Colonic mucosa (tissue), 4 donors: ENCODE measurements around the gene LMCD1. TPM values are rescaled to one million over a fixed set of nuclear protein-coding genes. Genes with fewer than 3 reads are reported as not detected.

Source experiments
- DNase-seq: peaks from one replicate; pipeline ENCODE4 v3.0.0-alpha.2; 2020
- H3K27ac ChIP-seq: fragments of 200-600 bp; one replicate; pipeline ENCODE4 v1.8.0; 2021
- H3K27me3 ChIP-seq: fragments of 200-600 bp; one replicate; pipeline ENCODE4 v1.8.0; 2021
- H3K36me3 ChIP-seq: fragments of 200-600 bp; one replicate; pipeline ENCODE4 v1.8.0; 2021
- H3K4me1 ChIP-seq: fragments of 200-600 bp; one replicate; pipeline ENCODE4 v1.8.0; 2021; ENCODE audit warnings: mild to moderate bottlenecking
- H3K4me3 ChIP-seq: fragments of 200-600 bp; one replicate; pipeline ENCODE4 v1.8.0; 2021
- H3K9ac ChIP-seq, 2 donors: one replicate each; pipeline ENCODE4 v1.7.0; 2013; ENCODE audit warnings: control low read depth in 2 of 2, low read depth in 2 of 2, low read length in 2 of 2
- H3K9me3 ChIP-seq: fragments of 200-600 bp; one replicate; pipeline ENCODE4 v1.8.0; 2021
- intact Hi-C: fragments of 100-400 bp; cut with DNase I; formaldehyde crosslinking; loops from one replicate; pipeline ENCODE4 v1.14.1; 2022
- total RNA-seq, 2 donors: library from RNA; stranded (reverse); fragmentation: NEBNext Ultra II Directional in 1 of 2; extraction: Animal tissue kit (Norgen Biotek cat#: 25700) in 1 of 2; gene quantifications; one replicate each; pipeline ENCODE4 v1.2.1, GENCODE V29; 2021
- TF ChIP-seq, protein P1 (sequence below): fragments of 200-600 bp; IDR thresholded peaks from one replicate; pipeline ENCODE4 v1.8.0; 2022; ENCODE audit warnings: antibody characterized with exemption, mild to moderate bottlenecking
- donor health status: healthy.
- donor health status: DM: no; HTN: no; CAD: no.
- donor health status: DM: no; HTN: no; CAD: no.

The LMCD1 gene
- total RNA-seq, 2 donors from 2014 or later = 5.5 to 7.6 TPM

- Histone ChIP-seq H3K4me1 (no peaks in the 10 kb centered on the region), H3K4me3 (no peak overlapping the region), H3K9ac (no peak overlapping the region), H3K36me3 (no peaks in the 10 kb centered on the region), H3K27ac (no peak overlapping the region), H3K9me3 (no peaks in the 10 kb centered on the region), H3K27me3 (no peaks in the 10 kb centered on the region)
- intact Hi-C loops = no loop called here
- DNase-seq = no peak
- TF ChIP-seq, protein P1, sequence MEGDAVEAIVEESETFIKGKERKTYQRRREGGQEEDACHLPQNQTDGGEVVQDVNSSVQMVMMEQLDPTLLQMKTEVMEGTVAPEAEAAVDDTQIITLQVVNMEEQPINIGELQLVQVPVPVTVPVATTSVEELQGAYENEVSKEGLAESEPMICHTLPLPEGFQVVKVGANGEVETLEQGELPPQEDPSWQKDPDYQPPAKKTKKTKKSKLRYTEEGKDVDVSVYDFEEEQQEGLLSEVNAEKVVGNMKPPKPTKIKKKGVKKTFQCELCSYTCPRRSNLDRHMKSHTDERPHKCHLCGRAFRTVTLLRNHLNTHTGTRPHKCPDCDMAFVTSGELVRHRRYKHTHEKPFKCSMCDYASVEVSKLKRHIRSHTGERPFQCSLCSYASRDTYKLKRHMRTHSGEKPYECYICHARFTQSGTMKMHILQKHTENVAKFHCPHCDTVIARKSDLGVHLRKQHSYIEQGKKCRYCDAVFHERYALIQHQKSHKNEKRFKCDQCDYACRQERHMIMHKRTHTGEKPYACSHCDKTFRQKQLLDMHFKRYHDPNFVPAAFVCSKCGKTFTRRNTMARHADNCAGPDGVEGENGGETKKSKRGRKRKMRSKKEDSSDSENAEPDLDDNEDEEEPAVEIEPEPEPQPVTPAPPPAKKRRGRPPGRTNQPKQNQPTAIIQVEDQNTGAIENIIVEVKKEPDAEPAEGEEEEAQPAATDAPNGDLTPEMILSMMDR = no peak
These were observed 17.0 kb upstream of the LMCD1 start for GRCh38 chr3:8484409-8485140.

- Histone ChIP-seq H3K27ac (no peak overlapping the region), H3K9me3 (no peaks in the 10 kb centered on the region), H3K4me1 (no peaks in the 10 kb centered on the region), H3K36me3 (no peaks in the 10 kb centered on the region), H3K9ac (no peak overlapping the region), H3K27me3 (no peaks in the 10 kb centered on the region), H3K4me3 (no peak overlapping the region)
- DNase-seq = no peak
- intact Hi-C loops = no loop called here
- TF ChIP-seq, protein P1 = no peak
These were observed 16.3 kb upstream of the LMCD1 start for GRCh38 chr3:8485141-8485870.

DNA sequence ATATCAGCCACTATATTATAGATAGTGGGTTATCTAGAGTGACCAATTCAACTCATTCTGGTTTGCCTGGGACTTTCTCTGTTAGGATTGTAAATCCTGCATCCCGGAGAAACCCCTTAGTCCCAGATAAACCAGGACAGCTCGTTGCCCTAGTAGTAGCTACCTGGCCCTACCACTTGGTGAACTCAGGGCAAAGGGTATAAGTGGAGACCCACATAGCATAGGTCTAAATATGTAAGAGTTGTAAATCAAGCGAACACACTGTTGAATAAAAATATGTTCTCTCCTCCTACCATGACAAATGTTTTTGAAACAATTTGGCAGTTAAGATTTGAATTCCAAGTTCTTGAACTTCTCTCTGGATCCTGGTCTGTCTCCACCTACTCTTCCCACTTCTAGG lies 15.7 kb upstream of the LMCD1 start:
- H3K36me3 ChIP-seq = no peaks in the 10 kb centered on the region
- no peak overlapping the region for H3K27ac ChIP-seq
- TF ChIP-seq, protein P1 = no peak
- no peaks in the 10 kb centered on the region for H3K9me3 ChIP-seq
- H3K4me3 ChIP-seq = no peak overlapping the region
- no peak for DNase-seq
- intact Hi-C loops = no loop called here
- no peaks in the 10 kb centered on the region for H3K27me3 ChIP-seq
- no peaks in the 10 kb centered on the region for H3K4me1 ChIP-seq
- no peak overlapping the region for H3K9ac ChIP-seq

GRCh38 chr3:8486434-8486833 lies 15.2 kb upstream of the LMCD1 start:
- Histone ChIP-seq H3K4me1 (no peaks in the 10 kb centered on the region), H3K27me3 (no peaks in the 10 kb centered on the region), H3K9ac (no peak overlapping the region), H3K9me3 (no peaks in the 10 kb centered on the region), H3K27ac (no peak overlapping the region), H3K36me3 (no peaks in the 10 kb centered on the region), H3K4me3 (no peak overlapping the region)
- DNase-seq = no peak
- TF ChIP-seq, protein P1 = no peak
- intact Hi-C loops = no loop called here

GRCh38 chr3:8486936-8487335 lies 14.7 kb upstream of the LMCD1 start:
- intact Hi-C loops = no loop called here
- no peaks in the 10 kb centered on the region for H3K4me1 ChIP-seq
- H3K27me3 ChIP-seq = no peaks in the 10 kb centered on the region
- no peaks in the 10 kb centered on the region for H3K36me3 ChIP-seq
- no peak overlapping the region for H3K9ac ChIP-seq
- H3K9me3 ChIP-seq = no peaks in the 10 kb centered on the region
- H3K4me3 ChIP-seq = no peak overlapping the region
- DNase-seq = no peak
- H3K27ac ChIP-seq = no peak overlapping the region
- TF ChIP-seq, protein P1 = no peak
